CD4-positive, alpha-beta T cell (primary cell): ENCODE data around the gene PAQR4. TPM values are rescaled to one million over a fixed set of nuclear protein-coding genes. Genes with fewer than 3 reads are reported as not detected.

Experiments
- ATAC-seq: fragments of 200-7000 bp; cut with Tn5 transposase; one replicate; pipeline ENCODE4 v1.10.0; 2022; ENCODE audit warnings: mild to moderate bottlenecking; ENCODE audit not compliant: poor library complexity
- CTCF ChIA-PET: fragments of 350-600 bp; sonication (Branson Sonifier 250); formaldehyde crosslinking; loops from one replicate; lab custom pipeline; 2021; ENCODE audit warnings: antibody characterized with exemption, inconsistent platforms; lab: Charles Lee
- POLR2A ChIA-PET: fragments of 350-600 bp; sonication (Branson Sonifier 250); formaldehyde crosslinking; loops from one replicate; lab custom pipeline; 2021; ENCODE audit warnings: antibody characterized with exemption, inconsistent platforms; lab: Charles Lee
- DNase-seq, 14 experiments: peaks; one replicate each; pipeline ENCODE4 v3.0.0-alpha.2; 2013 to 2020; ENCODE audit warnings: mixed read lengths in 2 of 14
- H3K27ac ChIP-seq, 2 donors: one replicate each; pipeline versions ENCODE4 v1.5.1 to v1.7.0; 2013; ENCODE audit warnings: low read length in 2 of 2, low read depth in 1 of 2, mild to moderate bottlenecking in 1 of 2
- H3K27me3 ChIP-seq, 2 experiments: 1 replicate in 1 of 2; 2 replicates in 1 of 2; pipeline versions ENCODE4 v1.6.1 to v1.7.0; 2013; ENCODE audit warnings: low read length in 2 of 2, control low read depth in 1 of 2, mild to moderate bottlenecking in 1 of 2, moderate library complexity in 1 of 2; ENCODE audit not compliant: insufficient read depth in 2 of 2, control insufficient read depth in 1 of 2
- H3K36me3 ChIP-seq: one replicate; pipeline ENCODE4 v1.6.1; 2013; ENCODE audit warnings: low read length, control low read depth; ENCODE audit not compliant: insufficient read depth
- H3K4me1 ChIP-seq: one replicate; pipeline ENCODE4 v1.6.1; 2013; ENCODE audit warnings: low read length, control low read depth; ENCODE audit not compliant: insufficient read depth
- H3K4me3 ChIP-seq: one replicate; pipeline ENCODE4 v1.5.1; 2013; ENCODE audit warnings: mild to moderate bottlenecking, low read length, moderate library complexity
- H3K9me3 ChIP-seq, 2 experiments: 1 replicate in 1 of 2; 2 replicates in 1 of 2; pipeline versions ENCODE4 v1.6.1 to v1.7.0; 2013; ENCODE audit warnings: low read length in 2 of 2, mild to moderate bottlenecking in 2 of 2, control low read depth in 1 of 2, moderate library complexity in 1 of 2; ENCODE audit not compliant: control insufficient read depth in 1 of 2, insufficient read depth in 1 of 2
- H3K27ac Mint-ChIP-seq: one replicate; pipeline ENCODE4 v1.8.0; 2020; ENCODE audit warnings: mixed read lengths
- H3K27me3 Mint-ChIP-seq: one replicate; pipeline ENCODE4 v1.8.0; 2021; ENCODE audit warnings: mixed read lengths
- H3K36me3 Mint-ChIP-seq: one replicate; pipeline ENCODE4 v1.8.0; 2021; ENCODE audit warnings: low read depth, mixed read lengths
- H3K4me1 Mint-ChIP-seq: one replicate; pipeline ENCODE4 v1.8.0; 2021; ENCODE audit warnings: low read depth, mixed read lengths
- H3K4me3 Mint-ChIP-seq: one replicate; pipeline ENCODE4 v1.8.0; 2020; ENCODE audit warnings: mild to moderate bottlenecking, mixed read lengths
- H3K9me3 Mint-ChIP-seq: one replicate; pipeline ENCODE4 v1.8.0; 2020; ENCODE audit warnings: mixed read lengths
- CTCF ChIP-seq: fragments of 200-600 bp; IDR thresholded peaks from one replicate; pipeline ENCODE4 v1.8.0; 2022; ENCODE audit warnings: antibody characterized with exemption, mild to moderate bottlenecking
- intact Hi-C, 2 experiments: fragments of 100-400 bp; cut with DNase I in 1 of 2; cut with micrococcal nuclease in 1 of 2; formaldehyde crosslinking; loops; one replicate each; pipeline versions ENCODE4 v1.15.1 to v1.9.0; 2023 to 2025; cut with DNase I, micrococcal nuclease
- total RNA-seq, 174 experiments: library from RNA in 2 of 174; stranded (reverse) in 2 of 174; gene quantifications; one replicate each; pipeline ENCODE4 v1.2.3 and lab custom pipeline; 2021 to 2026

PAQR4 gene
- total RNA-seq, 2 experiments from 2014 or later: 0.39 to 0.44 TPM

DNA sequence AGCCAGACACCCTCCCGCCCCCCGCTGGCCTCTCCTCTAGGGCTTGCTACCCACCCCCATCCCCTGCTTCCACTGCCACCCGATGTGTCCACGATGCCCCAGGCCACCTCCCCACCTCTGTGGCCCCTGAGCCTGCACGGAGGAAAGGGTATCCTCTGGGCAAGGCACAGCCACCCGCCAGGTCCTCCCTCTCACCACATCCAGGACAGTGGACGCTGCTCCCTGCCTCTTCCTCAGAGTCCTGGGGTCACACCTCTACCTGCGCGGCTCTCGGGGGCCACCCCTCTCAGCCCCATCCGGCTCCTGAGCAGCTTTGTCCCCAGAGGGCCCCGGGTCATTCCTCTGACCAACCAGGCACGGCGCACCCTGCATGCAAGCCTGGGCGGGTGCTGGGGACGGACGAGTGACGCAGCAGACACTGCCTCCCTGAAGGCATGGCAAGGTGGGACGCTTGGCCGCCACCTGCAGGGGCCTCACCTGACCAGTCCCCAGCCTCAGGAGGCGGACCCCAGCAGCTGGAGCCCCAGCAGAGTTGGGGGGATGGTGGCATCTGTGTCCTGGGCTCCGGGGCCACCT, 32.6 kb upstream of the PAQR4 start:
- Histone ChIP-seq H3K4me1 (no peaks in the 10 kb centered on the region), H3K4me3 (no peak overlapping the region), H3K27ac (no peak overlapping the region), H3K27me3 (no peaks in the 10 kb centered on the region), H3K9me3 (no peaks in the 10 kb centered on the region), H3K36me3 (peaks cover 68% of the 10 kb centered on the region)
- Mint-ChIP-seq H3K36me3 (peaks cover 54% of the 10 kb centered on the region), H3K27me3 (no peaks in the 10 kb centered on the region), H3K4me1 (no peaks in the 10 kb centered on the region), H3K9me3 (no peaks in the 10 kb centered on the region), H3K27ac (no peak overlapping the region), H3K4me3 (no peak overlapping the region)
- CTCF ChIA-PET: no interaction called here
- intact Hi-C loops: no loop called here
- ATAC-seq (no peak), DNase-seq (no peak)
- TF ChIP-seq CTCF: no peak
- POLR2A ChIA-PET: no interaction called here

DNA sequence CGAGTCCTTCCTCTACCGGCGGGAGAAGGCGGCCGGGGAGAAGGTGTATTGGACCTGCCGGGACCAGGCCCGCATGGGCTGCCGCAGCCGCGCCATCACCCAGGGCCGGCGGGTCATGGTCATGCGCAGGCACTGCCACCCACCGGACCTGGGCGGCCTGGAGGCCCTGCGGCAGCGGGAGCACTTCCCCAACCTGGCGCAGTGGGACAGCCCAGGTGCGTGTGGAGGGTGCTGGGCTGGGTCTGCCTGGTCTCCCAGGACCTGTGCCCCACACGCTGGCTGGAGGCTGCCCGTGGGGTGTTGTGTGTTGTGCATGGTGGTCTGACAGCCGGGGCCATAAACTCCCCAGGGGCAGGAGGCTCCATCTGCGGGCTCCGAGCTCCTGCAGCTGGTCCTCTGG, 32.0 kb upstream of the PAQR4 start:
- CTCF ChIA-PET: no interaction called here
- no peaks in the 10 kb centered on the region for H3K4me1 Mint-ChIP-seq
- DNase-seq (no peak), ATAC-seq (no peak)
- H3K27ac ChIP-seq: no peak overlapping the region
- H3K4me1 ChIP-seq: no peaks in the 10 kb centered on the region
- H3K4me3 ChIP-seq: no peak overlapping the region
- POLR2A ChIA-PET: no interaction called here
- H3K9me3 Mint-ChIP-seq: no peaks in the 10 kb centered on the region
- no peak overlapping the region for H3K4me3 Mint-ChIP-seq
- H3K36me3 Mint-ChIP-seq: peaks cover 60% of the 10 kb centered on the region
- no peaks in the 10 kb centered on the region for H3K9me3 ChIP-seq
- no peak for TF ChIP-seq CTCF
- H3K27me3 ChIP-seq: no peaks in the 10 kb centered on the region
- H3K27ac Mint-ChIP-seq: no peak overlapping the region
- H3K27me3 Mint-ChIP-seq: no peaks in the 10 kb centered on the region
- intact Hi-C loops: no loop called here
- H3K36me3 ChIP-seq: peaks cover 67% of the 10 kb centered on the region

GRCh38 chr16:2938206-2938605, 30.9 kb upstream of the PAQR4 start:
- no peaks in the 10 kb centered on the region for H3K9me3 ChIP-seq
- no peak for TF ChIP-seq CTCF
- no peak for DNase-seq
- Mint-ChIP-seq H3K36me3 (peaks cover 64% of the 10 kb centered on the region), H3K27me3 (no peaks in the 10 kb centered on the region), H3K4me3 (no peak overlapping the region), H3K4me1 (no peaks in the 10 kb centered on the region), H3K9me3 (no peaks in the 10 kb centered on the region), H3K27ac (no peak overlapping the region)
- POLR2A ChIA-PET: no interaction called here
- H3K4me1 ChIP-seq: no peaks in the 10 kb centered on the region
- H3K36me3 ChIP-seq: peaks cover 62% of the 10 kb centered on the region
- intact Hi-C loops: no loop called here
- H3K27ac ChIP-seq: no peak overlapping the region
- no peak overlapping the region for H3K4me3 ChIP-seq
- ATAC-seq: no peak
- CTCF ChIA-PET: no interaction called here
- H3K27me3 ChIP-seq: no peaks in the 10 kb centered on the region
